ENCODE results near the gene PAQR4. TPM values are rescaled to one million over a fixed set of nuclear protein-coding genes. Genes with fewer than 3 reads are reported as not detected.
"Not testable (repeated sequence)": the region's sequence is repeated elsewhere in the genome, so short reads cannot be mapped to it uniquely, and the experiment has no call there.

PAQR4 gene
- total RNA-seq, 4 donors from 2014 or later = 2.9 to 18.8 (median 8.0) TPM

GRCh38 chr16:2929693-2930092, 39.5 kb upstream of the PAQR4 start:
- no peaks in the 10 kb centered on the region for H3K9me3 ChIP-seq
- H3K27ac ChIP-seq = no peak overlapping the region
- no peak overlapping the region for H3K4me3 ChIP-seq
- TF ChIP-seq, protein P1, sequence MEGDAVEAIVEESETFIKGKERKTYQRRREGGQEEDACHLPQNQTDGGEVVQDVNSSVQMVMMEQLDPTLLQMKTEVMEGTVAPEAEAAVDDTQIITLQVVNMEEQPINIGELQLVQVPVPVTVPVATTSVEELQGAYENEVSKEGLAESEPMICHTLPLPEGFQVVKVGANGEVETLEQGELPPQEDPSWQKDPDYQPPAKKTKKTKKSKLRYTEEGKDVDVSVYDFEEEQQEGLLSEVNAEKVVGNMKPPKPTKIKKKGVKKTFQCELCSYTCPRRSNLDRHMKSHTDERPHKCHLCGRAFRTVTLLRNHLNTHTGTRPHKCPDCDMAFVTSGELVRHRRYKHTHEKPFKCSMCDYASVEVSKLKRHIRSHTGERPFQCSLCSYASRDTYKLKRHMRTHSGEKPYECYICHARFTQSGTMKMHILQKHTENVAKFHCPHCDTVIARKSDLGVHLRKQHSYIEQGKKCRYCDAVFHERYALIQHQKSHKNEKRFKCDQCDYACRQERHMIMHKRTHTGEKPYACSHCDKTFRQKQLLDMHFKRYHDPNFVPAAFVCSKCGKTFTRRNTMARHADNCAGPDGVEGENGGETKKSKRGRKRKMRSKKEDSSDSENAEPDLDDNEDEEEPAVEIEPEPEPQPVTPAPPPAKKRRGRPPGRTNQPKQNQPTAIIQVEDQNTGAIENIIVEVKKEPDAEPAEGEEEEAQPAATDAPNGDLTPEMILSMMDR (IDR thresholded peaks at IDR 0.05) = no peak
- TF ChIP-seq POLR2A (IDR thresholded peaks at IDR 0.05) = no peak
- H3K4me1 ChIP-seq = peaks cover 0 to 23% (median 10%) of the 10 kb centered on the region in 3 donors
- no peaks in the 10 kb centered on the region for H3K27me3 ChIP-seq
- intact Hi-C loops (cut with DNase I) = no loop called here
- no peak for DNase-seq
- WGBS, 2 donors = no CpG with 5 or more reads among the region's 14 CpGs
- H3K36me3 ChIP-seq = peaks cover 17 to 52% (median 35%) of the 10 kb centered on the region in 3 donors

DNA sequence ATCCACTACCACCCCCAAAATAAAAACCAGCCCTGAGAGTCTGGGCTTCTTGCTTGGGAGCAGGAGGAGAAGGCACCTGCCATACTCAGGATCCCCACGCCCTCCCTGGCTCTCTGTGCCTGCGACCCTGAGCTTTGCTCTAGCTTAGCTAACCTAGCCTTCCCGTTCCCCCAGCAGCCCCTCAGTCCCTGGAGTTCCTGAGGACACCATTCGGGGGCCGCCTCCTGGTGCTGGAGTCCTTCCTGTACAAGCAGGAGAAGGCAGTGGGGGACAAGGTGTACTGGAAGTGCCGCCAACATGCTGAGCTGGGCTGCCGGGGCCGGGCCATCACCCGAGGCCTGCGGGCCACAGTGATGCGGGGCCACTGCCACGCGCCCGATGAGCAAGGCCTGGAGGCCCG, 38.9 kb upstream of the PAQR4 start:
- Histone ChIP-seq H3K36me3 (peaks cover 19 to 57% (median 35%) of the 10 kb centered on the region in 3 donors), H3K4me3 (no peak overlapping the region), H3K4me1 (peaks cover 0 to 17% (median 5%) of the 10 kb centered on the region in 3 donors), H3K27me3 (no peaks in the 10 kb centered on the region), H3K27ac (no peak overlapping the region), H3K9me3 (no peaks in the 10 kb centered on the region)
- TF ChIP-seq POLR2A (IDR thresholded peaks at IDR 0.05) = no peak
- TF ChIP-seq, protein P1 (IDR thresholded peaks at IDR 0.05) = no peak
- intact Hi-C loops (cut with DNase I) = no loop called here
- no peak for DNase-seq
- 80 to 83% methylated on average over 1 to 2 of the region's 15 CpGs for WGBS, 2 donors

DNA sequence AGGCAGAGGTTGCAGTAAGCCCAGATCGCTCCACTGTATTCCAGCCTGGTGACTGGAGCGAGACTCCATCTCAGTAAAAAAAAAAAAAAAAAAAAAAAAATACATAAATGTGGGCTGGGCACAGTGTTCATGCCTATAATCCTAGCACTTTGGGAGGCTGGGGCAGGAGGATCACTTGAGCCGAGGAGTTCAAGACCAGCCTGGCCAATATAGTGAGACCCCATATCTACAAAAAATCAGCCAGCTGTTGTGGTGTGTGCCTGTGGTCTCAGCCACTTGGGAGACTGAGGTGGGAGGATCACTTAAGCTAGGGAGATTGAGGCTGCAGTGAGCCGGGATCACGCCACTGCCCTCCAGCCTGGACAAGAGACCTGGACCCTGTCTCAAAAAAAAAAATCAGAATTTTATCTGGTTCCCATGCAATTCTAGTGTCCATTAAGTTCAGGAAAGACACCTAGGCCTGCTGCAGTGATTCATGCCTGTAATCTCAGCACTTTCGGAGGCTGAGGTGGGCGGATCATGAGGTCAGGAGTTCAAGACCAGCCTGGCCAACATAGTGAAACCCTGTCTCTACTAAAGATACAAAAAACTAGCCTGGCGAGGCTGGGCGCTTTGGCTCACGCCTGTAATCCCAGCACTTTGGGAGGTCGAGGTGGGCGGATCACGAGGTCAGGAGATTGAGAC, 37.8 kb upstream of the PAQR4 start:
- H3K4me3 ChIP-seq; H3K27ac ChIP-seq; DNase-seq; intact Hi-C loops (cut with DNase I); H3K9me3 ChIP-seq; H3K27me3 ChIP-seq: not testable (repeated sequence)
- 78 to 98% methylated on average over 5 to 10 of the region's 13 CpGs for WGBS, 2 donors
- Histone ChIP-seq H3K4me1 (peaks cover 0 to 11% (median 5%) of the 10 kb centered on the region in 3 donors), H3K36me3 (peaks cover 25 to 68% (median 38%) of the 10 kb centered on the region in 3 donors)

DNA sequence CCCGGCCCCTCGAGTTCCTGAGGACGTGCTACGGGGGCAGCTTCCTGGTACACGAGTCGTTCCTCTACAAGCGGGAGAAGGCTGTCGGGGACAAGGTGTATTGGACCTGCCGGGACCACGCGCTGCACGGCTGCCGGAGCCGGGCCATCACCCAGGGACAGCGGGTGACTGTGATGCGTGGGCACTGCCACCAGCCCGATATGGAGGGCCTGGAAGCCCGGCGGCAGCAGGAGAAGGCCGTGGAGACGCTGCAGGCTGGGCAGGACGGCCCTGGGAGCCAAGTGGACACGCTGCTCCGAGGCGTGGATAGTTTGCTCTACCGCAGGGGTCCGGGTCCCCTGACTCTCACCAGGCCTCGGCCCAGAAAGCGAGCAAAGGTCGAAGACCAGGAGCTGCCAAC, 36.0 kb upstream of the PAQR4 start:
- H3K4me3 ChIP-seq = no peak overlapping the region
- intact Hi-C loops (cut with DNase I) = no loop called here
- 60% methylated on average over 1 of the region's 30 CpGs; no CpG with 5 or more reads in 1 of the 2 donors for WGBS, 2 donors
- DNase-seq = no peak
- TF ChIP-seq, protein P1 (IDR thresholded peaks at IDR 0.05) = no peak
- TF ChIP-seq POLR2A (IDR thresholded peaks at IDR 0.05) = no peak
- peaks cover 41 to 86% (median 55%) of the 10 kb centered on the region in 3 donors for H3K36me3 ChIP-seq
- no peaks in the 10 kb centered on the region for H3K9me3 ChIP-seq
- H3K27me3 ChIP-seq = no peaks in the 10 kb centered on the region
- H3K4me1 ChIP-seq = no peaks in the 10 kb centered on the region
- no peak overlapping the region for H3K27ac ChIP-seq

DNA sequence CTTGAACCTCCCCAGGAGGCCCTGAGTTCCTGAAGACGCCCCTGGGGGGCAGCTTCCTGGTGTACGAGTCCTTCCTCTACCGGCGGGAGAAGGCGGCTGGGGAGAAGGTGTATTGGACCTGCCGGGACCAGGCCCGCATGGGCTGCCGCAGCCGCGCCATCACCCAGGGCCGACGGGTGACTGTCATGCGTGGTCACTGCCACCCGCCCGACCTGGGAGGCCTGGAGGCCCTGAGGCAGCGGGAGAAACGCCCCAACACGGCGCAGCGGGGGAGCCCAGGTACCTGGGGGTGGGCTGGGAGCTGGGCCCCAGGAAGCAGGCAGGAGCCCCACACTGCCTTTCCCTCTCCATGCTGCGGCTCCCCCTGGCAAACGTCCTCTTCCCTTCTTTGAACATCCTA, 35.4 kb upstream of the PAQR4 start:
- Histone ChIP-seq H3K9me3 (no peaks in the 10 kb centered on the region), H3K36me3 (peaks cover 43 to 92% (median 58%) of the 10 kb centered on the region in 3 donors), H3K27me3 (no peaks in the 10 kb centered on the region), H3K4me3 (no peak overlapping the region), H3K4me1 (no peaks in the 10 kb centered on the region), H3K27ac (no peak overlapping the region)
- TF ChIP-seq POLR2A (IDR thresholded peaks at IDR 0.05) = no peak
- TF ChIP-seq, protein P1 (IDR thresholded peaks at IDR 0.05) = no peak
- no peak for DNase-seq
- WGBS, 2 donors = 71 to 91% methylated on average over 2 to 8 of the region's 22 CpGs
- intact Hi-C loops (cut with DNase I) = no loop called here

All from esophagus squamous epithelium (tissue), 5 donors.